HG02884 (cell line): ENCODE data around the gene CDHR5.

Experiments used
- ATAC-seq: cut with Tn5 transposase; IDR thresholded peaks from one replicate; pipeline ENCODE4 v1.9.1; 2021; ENCODE audit warnings: mild to moderate bottlenecking, moderate library complexity; ENCODE audit not compliant: unreplicated experiment

The CDHR5 gene

GRCh38 chr11:611001-611996 lies 13.5 kb downstream of the CDHR5 start:
- no peak for ATAC-seq

- ATAC-seq, result no peak
Measured at GRCh38 chr11:610146-610801, 14.5 kb downstream of the CDHR5 start.

GRCh38 chr11:609341-609811 lies 15.4 kb downstream of the CDHR5 start:
- no peak for ATAC-seq

- no peak for ATAC-seq
Measured at GRCh38 chr11:608791-609251, 15.9 kb downstream of the CDHR5 start.

- no peak for ATAC-seq
Measured at GRCh38 chr11:607971-608659, 16.6 kb downstream of the CDHR5 start.

- no peak for ATAC-seq
Measured at GRCh38 chr11:607020-607780, 17.6 kb downstream of the CDHR5 start.

GRCh38 chr11:606245-606644 lies 18.5 kb downstream of the CDHR5 start:
- no peak for ATAC-seq

GRCh38 chr11:605286-606129 lies 19.2 kb downstream of the CDHR5 start:
- no peak for ATAC-seq

- ATAC-seq, result no peak
Measured at GRCh38 chr11:603154-603553, 21.6 kb downstream of the CDHR5 start.

- no peak for ATAC-seq
Measured at GRCh38 chr11:601573-602245, 23.0 kb downstream of the CDHR5 start.

GRCh38 chr11:598005-598680 lies 26.6 kb downstream of the CDHR5 start:
- ATAC-seq, result no peak

GRCh38 chr11:597166-597725 lies 27.5 kb downstream of the CDHR5 start:
- ATAC-seq, result no peak

GRCh38 chr11:596374-596773 lies 28.4 kb downstream of the CDHR5 start:
- no peak for ATAC-seq

GRCh38 chr11:595400-595799 lies 29.4 kb downstream of the CDHR5 start:
- ATAC-seq, result no peak

- no peak for ATAC-seq
Measured at GRCh38 chr11:593347-593746, 31.4 kb downstream of the CDHR5 start.

- no peak for ATAC-seq
Measured at GRCh38 chr11:592918-593317, 31.8 kb downstream of the CDHR5 start.

- no peak for ATAC-seq
Measured at GRCh38 chr11:592501-592900, 32.3 kb downstream of the CDHR5 start.

- ATAC-seq, result no peak
Measured at GRCh38 chr11:590997-591396, 33.8 kb downstream of the CDHR5 start.
